Body of pancreas (tissue), 4 donors: ENCODE data around the gene UBAC1.

ENCODE experiments used
- CTCF ChIP-seq, 7 experiments: fragments of 450-650 bp in 4 of 7; fragments of 200-600 bp in 3 of 7; sonication (generic) in 3 of 7; IDR thresholded peaks; one replicate each; pipeline ENCODE4 v1.5.1; 2016 to 2019; ENCODE audit warnings: antibody characterized with exemption in 7 of 7
- POLR2A ChIP-seq, 3 donors: fragments of 450-650 bp; IDR thresholded peaks; one replicate each; pipeline ENCODE4 v1.6.1; 2016; ENCODE audit warnings: antibody characterized with exemption in 3 of 3, mild to moderate bottlenecking in 2 of 3

GRCh38 chr9:135884328-135885035 is 76.7 kb downstream of the UBAC1 start:
- TF ChIP-seq CTCF (IDR thresholded peaks at IDR 0.05) (no peak), POLR2A (IDR thresholded peaks at IDR 0.05) (no peak)
